ENCODE data around the gene TMEM45A.

GRCh38 chr3:100468676-100469075 lies 23.7 kb upstream of the TMEM45A start:
- TF ChIP-seq POLR2A (IDR thresholded peaks at IDR 0.05), result no peak
- TF ChIP-seq, protein P1, sequence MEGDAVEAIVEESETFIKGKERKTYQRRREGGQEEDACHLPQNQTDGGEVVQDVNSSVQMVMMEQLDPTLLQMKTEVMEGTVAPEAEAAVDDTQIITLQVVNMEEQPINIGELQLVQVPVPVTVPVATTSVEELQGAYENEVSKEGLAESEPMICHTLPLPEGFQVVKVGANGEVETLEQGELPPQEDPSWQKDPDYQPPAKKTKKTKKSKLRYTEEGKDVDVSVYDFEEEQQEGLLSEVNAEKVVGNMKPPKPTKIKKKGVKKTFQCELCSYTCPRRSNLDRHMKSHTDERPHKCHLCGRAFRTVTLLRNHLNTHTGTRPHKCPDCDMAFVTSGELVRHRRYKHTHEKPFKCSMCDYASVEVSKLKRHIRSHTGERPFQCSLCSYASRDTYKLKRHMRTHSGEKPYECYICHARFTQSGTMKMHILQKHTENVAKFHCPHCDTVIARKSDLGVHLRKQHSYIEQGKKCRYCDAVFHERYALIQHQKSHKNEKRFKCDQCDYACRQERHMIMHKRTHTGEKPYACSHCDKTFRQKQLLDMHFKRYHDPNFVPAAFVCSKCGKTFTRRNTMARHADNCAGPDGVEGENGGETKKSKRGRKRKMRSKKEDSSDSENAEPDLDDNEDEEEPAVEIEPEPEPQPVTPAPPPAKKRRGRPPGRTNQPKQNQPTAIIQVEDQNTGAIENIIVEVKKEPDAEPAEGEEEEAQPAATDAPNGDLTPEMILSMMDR (IDR thresholded peaks at IDR 0.05), result no peak

Measured in heart left ventricle (tissue), 13 donors.